CD4-positive, alpha-beta T cell treated with Interleukin-4 for 1 hour (primary cell): ENCODE data around the gene TRMT112.
A peak's percentile ranks its signal among the peaks of the same experiment; 100 is the strongest.

Experiments
- DNase-seq, 2 donors: peaks; one replicate each; pipeline ENCODE4 v3.0.0-alpha.2; 2020 to 2022

Gene TRMT112

DNA sequence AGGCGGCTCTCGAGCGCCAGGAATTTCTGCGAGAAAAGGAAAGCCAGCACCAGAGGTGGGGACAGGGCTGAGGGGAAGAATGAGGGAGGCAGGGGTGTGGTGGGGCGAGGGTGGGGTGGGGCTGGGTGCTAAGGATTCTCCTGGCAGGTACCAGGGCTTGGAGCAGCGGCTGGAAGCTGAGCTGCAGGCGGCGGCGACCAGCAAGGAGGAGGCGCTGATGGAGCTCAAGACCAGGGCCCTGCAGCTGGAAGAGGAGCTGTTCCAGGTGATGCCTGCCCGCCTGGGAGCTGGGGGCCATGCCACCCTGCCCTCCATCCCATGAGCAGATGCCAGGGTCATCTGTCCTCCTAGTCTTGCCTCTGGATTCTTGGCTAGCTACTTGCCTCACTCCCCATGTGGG lies 32.0 kb upstream of the TRMT112 start:
- DNase-seq, result no peak

DNA sequence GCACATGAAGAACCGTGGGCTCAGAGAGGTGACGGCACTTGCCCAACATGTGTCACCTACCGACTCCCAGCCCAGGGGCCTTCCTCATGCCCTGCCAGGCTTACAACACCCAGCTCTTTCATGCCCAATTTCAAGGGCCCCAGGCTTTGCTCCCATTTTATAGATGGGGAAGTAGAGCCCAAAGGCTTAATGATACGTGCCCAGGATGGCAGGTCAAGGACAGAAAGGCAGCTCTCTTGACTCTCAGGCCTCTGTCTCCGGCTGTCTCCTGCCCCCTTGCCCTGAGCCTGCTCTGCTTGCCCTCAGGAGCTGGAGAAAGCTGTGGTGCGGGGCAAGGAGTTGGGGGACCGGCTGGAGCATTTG lies 31.6 kb upstream of the TRMT112 start:
- no peak for DNase-seq

DNA sequence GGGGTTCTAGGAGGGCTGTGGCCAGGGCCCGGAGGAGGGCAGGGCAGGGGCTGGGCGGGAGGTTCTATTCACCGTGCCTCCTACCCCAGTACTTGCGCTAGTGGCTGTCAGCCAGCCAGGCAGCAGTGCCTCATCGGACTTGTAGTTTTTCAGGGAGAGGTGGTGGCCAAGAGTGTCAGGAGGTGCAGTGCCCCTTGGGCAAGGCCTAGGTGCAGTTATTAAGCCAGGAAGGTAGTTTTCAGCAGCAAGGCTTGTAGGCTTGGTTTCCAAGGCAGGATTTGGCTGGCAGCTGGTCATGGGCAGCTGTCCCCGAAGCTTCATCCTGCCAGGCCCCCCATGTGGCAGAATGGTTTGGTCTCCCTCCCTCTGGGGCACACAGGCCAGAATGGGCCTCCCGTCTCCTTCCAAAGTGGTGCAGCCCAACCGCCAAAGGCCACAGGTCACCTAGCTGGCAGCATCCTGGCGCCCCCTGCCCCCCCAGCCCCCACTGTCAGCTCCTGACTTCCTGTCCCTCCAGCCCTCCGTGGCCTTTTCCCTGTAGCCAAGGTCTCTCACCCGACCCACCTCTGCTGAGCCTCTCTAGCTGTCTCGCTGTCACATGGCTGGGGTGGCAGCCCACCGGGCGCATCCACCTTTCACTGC lies 31.1 kb upstream of the TRMT112 start:
- no peak for DNase-seq

- no peak for DNase-seq
Observed at GRCh38 chr11:64347193-64347867, 30.0 kb upstream of the TRMT112 start.

DNA sequence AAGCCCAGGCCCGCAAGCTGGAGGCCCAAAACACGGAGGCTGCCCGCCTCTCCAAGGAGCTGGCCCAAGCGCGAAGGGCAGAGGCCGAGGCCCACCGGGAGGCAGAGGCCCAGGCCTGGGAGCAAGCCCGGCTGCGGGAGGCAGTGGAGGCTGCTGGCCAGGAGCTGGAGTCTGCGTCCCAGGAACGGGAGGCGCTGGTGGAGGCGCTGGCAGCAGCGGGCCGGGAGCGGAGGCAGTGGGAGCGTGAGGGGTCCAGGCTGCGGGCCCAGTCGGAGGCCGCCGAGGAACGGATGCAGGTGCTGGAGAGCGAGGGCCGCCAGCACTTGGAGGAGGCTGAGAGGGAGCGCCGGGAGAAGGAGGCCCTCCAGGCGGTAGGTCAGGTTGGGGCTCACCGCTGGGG lies 27.4 kb upstream of the TRMT112 start:
- no peak for DNase-seq

GRCh38 chr11:64343767-64344559 lies 26.6 kb upstream of the TRMT112 start:
- no peak for DNase-seq

- DNase-seq, result no peak
Observed at GRCh38 chr11:64342869-64343745, 25.7 kb upstream of the TRMT112 start.

DNA sequence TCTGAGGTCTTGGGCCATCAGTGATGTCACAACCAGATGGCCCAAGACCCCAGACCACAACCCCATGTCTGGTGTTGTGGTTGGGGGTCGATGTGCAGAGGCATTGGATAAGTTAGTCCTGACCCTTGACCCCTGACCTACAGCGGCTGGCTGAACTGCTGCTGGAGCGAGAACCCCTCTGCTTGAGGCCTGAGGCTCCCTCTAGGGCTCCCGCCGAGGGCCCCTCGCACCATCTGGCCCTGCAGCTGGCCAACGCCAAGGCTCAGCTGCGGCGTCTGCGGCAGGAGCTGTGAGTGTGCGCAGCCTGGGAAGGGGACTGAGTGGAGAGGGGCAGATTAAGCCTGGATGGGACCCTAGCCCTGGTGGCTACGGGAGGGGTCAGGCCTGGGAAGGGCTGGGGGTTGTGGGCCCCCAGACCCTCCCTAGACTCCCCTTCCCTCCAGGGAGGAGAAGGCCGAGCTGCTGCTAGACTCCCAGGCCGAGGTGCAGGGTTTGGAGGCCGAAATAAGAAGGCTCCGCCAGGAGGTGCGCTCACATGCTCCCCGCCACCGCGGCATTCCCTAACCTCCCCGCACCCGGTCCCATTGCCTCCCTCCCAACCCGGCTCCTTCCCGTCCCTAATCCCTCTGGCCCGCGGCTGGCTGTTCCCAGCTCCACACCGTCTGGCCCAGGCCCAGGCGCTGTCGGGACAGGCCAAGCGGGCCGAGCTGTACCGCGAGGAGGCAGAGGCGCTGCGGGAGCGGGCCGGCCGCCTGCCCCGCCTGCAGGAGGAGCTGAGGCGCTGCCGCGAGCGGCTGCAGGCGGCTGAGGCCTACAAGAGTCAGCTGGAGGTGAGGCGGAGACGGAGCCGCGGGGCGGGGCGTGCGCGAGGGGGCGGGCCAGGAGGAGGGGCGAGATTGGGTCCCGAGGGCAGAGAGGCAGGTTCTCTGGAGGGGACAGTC lies 24.8 kb upstream of the TRMT112 start:
- peak; percentile 91 to 93 for DNase-seq

- DNase-seq, result no peak
Observed at GRCh38 chr11:64341429-64341828, 24.1 kb upstream of the TRMT112 start.

GRCh38 chr11:64340671-64341335 lies 23.4 kb upstream of the TRMT112 start:
- DNase-seq, result peak; percentile 77 to 80

- peak; percentile 91 to 93 for DNase-seq
Observed at GRCh38 chr11:64339754-64340408, 22.5 kb upstream of the TRMT112 start, which contains the start of gene CCDC88B. CCDC88B (plus strand) TSS chr11:64340204; CDS start chr11:64340267, 63 bp downstream.

- no peak for DNase-seq
Observed at GRCh38 chr11:64339286-64339685, 21.9 kb upstream of the TRMT112 start.

- DNase-seq, result no peak
Observed at GRCh38 chr11:64338716-64339115, 21.4 kb upstream of the TRMT112 start.

- DNase-seq, result no peak
Observed at GRCh38 chr11:64337538-64338249, 20.3 kb upstream of the TRMT112 start.

- DNase-seq, result peak in 1 of 2 donors; percentile 74
Observed at GRCh38 chr11:64334764-64335735, 17.7 kb upstream of the TRMT112 start.

- DNase-seq, result no peak
Observed at GRCh38 chr11:64333556-64333955, 16.2 kb upstream of the TRMT112 start.

DNA sequence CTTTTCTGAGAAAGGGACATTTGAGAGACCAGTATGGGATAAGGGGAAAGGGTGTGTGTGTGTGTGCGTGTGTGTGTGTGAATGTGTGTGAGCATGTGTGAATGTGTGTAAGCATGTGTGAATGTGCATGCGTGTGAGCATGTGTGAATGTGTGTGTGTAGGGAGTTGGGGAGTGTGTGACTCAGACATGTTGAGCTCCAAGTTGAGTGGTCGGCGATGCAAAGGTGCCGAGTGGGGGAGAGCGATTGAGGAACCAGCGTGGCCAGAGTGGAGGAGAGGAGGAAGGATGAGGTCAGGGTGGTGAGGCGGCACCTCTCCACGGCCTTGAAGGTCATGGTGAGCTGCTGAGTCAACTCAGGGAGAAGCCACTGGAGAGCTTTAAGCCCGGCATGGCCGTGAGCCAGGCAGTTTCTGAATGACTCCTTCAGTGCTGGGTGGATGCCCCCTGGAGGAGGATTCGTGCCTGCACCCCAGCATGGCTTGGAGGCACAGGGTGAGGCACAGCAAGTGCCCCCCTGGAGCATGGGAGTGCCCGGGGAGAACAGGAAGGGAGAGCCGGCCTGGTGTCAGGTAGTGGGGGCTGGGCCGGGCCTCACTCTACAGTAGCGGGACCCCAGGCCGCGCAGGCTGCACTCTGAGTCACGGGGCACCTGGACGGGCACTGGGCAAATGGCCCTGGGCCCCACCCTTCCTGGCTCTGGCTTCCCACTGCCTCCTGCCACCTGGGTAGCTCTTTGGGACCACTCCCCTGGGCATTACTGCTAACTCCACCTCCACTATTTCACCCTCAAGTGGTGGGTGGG lies 14.4 kb upstream of the TRMT112 start:
- DNase-seq, result peak; percentile 73 to 84

DNA sequence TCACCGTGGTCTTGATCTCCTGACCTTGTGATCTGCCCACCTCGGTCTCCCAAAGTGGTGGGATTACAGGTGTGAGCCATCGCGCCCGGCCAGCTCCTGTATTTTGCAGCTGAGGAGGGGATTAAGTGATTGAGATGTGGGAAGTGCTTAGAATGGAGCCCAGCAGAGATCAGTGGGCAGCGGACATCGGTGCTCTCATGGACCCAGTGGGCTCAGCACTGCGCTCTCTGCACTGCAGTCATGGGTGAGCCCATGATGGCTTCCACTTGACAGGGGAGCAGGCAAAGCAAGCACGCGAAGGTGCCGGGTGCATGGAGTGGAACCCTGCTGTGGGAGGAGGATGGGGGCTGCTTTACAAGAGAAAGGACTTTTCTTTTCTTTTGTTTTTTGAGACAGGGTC lies 13.5 kb upstream of the TRMT112 start:
- DNase-seq, result no peak
